Right forelimb (tissue), 1 donor: ENCODE results near the gene L3MBTL3.

Experiments used
- DNase-seq: peaks from one replicate; pipeline ENCODE4 v3.0.0-alpha.2; 2018

The L3MBTL3 gene

GRCh38 chr6:130027948-130028347, 9.6 kb downstream of the L3MBTL3 start:
- DNase-seq, result no peak

- no peak for DNase-seq
Observed at GRCh38 chr6:130029163-130029562, 10.8 kb downstream of the L3MBTL3 start.

GRCh38 chr6:130032758-130033340, 14.5 kb downstream of the L3MBTL3 start:
- DNase-seq, result no peak

- DNase-seq, result no peak
Observed at GRCh38 chr6:130033949-130034348, 15.6 kb downstream of the L3MBTL3 start.

GRCh38 chr6:130034378-130035146, 16.2 kb downstream of the L3MBTL3 start:
- no peak for DNase-seq

- DNase-seq, result no peak
Observed at GRCh38 chr6:130035211-130035610, 16.8 kb downstream of the L3MBTL3 start.

GRCh38 chr6:130037207-130037811, 18.9 kb downstream of the L3MBTL3 start:
- DNase-seq, result no peak

GRCh38 chr6:130041594-130041993, 23.2 kb downstream of the L3MBTL3 start:
- DNase-seq, result no peak

GRCh38 chr6:130043344-130043743, 25.0 kb downstream of the L3MBTL3 start:
- no peak for DNase-seq

GRCh38 chr6:130045622-130046021, 27.2 kb downstream of the L3MBTL3 start:
- DNase-seq, result no peak

- DNase-seq, result no peak
Observed at GRCh38 chr6:130046671-130047070, 28.3 kb downstream of the L3MBTL3 start.

- DNase-seq, result no peak
Observed at GRCh38 chr6:130047088-130047995, 29.0 kb downstream of the L3MBTL3 start.

GRCh38 chr6:130050230-130050629, 31.8 kb downstream of the L3MBTL3 start:
- DNase-seq, result no peak

- DNase-seq, result no peak
Observed at GRCh38 chr6:130054725-130055124, 36.3 kb downstream of the L3MBTL3 start.

GRCh38 chr6:130055271-130055670, 36.9 kb downstream of the L3MBTL3 start:
- no peak for DNase-seq

- DNase-seq, result no peak
Observed at GRCh38 chr6:130057495-130057894, 39.1 kb downstream of the L3MBTL3 start.

- no peak for DNase-seq
Observed at GRCh38 chr6:130063806-130064205, 45.4 kb downstream of the L3MBTL3 start.

- DNase-seq, result no peak
Observed at GRCh38 chr6:130065609-130066156, 47.3 kb downstream of the L3MBTL3 start.

GRCh38 chr6:130069485-130069884, 51.1 kb downstream of the L3MBTL3 start:
- no peak for DNase-seq

GRCh38 chr6:130070326-130070725, 51.9 kb downstream of the L3MBTL3 start:
- DNase-seq, result no peak

GRCh38 chr6:130070792-130071191, 52.4 kb downstream of the L3MBTL3 start:
- DNase-seq, result no peak

- no peak for DNase-seq
Observed at GRCh38 chr6:130075879-130076460, 57.6 kb downstream of the L3MBTL3 start.
